ENCODE results near the gene BTG1. TPM values are rescaled to one million over a fixed set of nuclear protein-coding genes. Genes with fewer than 3 reads are reported as not detected.

BTG1 gene
- total RNA-seq, 1 experiment from 2014 or later = 29.8 TPM

DNA sequence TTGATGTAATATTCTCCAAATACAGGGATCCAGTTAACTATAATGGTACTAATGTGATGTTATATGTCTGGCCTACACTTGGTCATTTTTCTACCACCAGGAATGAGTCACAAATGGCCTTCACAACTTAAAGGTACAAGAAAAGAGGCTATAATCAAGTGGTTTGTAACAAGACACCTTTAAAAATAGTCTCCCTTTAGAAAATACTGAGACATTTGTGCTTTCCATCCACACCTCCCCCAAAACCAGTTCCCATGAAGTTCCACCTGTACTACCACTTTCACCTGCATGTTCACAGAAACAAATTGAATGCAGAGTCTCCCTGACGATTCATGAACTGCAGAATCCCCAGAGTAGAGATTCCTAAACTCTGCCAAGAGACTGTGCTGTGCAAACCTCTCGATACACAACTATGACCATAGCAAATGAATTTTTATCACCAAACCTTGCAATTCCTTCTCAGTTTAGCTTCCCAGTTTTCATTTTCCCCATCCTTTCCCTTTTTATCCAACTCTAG is 6.0 kb downstream of the BTG1 start:
- peaks cover 8% of the 10 kb centered on the region for H3F3A ChIP-seq (ENCODE audit: low read length, unreplicated experiment)
- H3K9me2 ChIP-seq (replicated peaks; ENCODE audit: low read length) = no peaks in the 10 kb centered on the region
- peak overlapping the region; percentile 84 for H3K4me2 ChIP-seq (ENCODE audit: low read length)
- intact Hi-C loops (cut with micrococcal nuclease) = loop anchor here (1.0 to 5.0 kb wide), 6 partner anchors 42 to 361 kb away; no protein-coding TSS in a partner anchor
- peaks cover 50% of the 10 kb centered on the region for H3K4me1 ChIP-seq (ENCODE audit: insufficient read depth, low read length)
- H3K9me3 ChIP-seq (ENCODE audit: low read length) = no peaks in the 10 kb centered on the region
- DNase-seq = peak; percentile 84
- H3K9ac ChIP-seq (ENCODE audit: low read length) = peak overlapping the region; percentile 87
- ATAC-seq = peak; percentile 8; the same call in 1 of the 2 replicates
- H3K36me3 ChIP-seq (ENCODE audit: low read depth, low read length) = peaks cover 44% of the 10 kb centered on the region
- BruUV-seq (replicated peaks) = no TSS peak
- CTCF ChIA-PET = no interaction called here
- H4K20me1 ChIP-seq (ENCODE audit: low read length) = peaks cover 83% of the 10 kb centered on the region
- no peaks in the 10 kb centered on the region for H3K27me3 ChIP-seq (ENCODE audit: low read length)
- peak overlapping the region; percentile 87 for H3K4me3 ChIP-seq (ENCODE audit: low read length)
- peaks cover 99% of the 10 kb centered on the region for H3K79me2 ChIP-seq (ENCODE audit: low read length)
- TF ChIP-seq EZH2 (IDR thresholded peaks at IDR 0.05; ENCODE audit: low read length, unreplicated experiment) (no peak), EZH2phosphoT487 (IDR thresholded peaks at IDR 0.05; ENCODE audit: borderline replicate concordance, low read length) (no peak), CTCF (conservative IDR thresholded peaks at IDR 0.05; ENCODE audit: low read depth, low read length) (no peak)
- no peak overlapping the region for H2AFZ ChIP-seq (ENCODE audit: low read length)
- POLR2A ChIA-PET (ENCODE audit: unreplicated experiment) = no interaction called here
- peak overlapping the region; percentile 32 for H3K27ac ChIP-seq (ENCODE audit: low read length)

- Histone ChIP-seq H2AFZ (ENCODE audit: low read length) (no peak overlapping the region), H3K9ac (ENCODE audit: low read length) (no peak overlapping the region), H3K27ac (ENCODE audit: low read length) (peak overlapping the region; percentile 91), H3K4me3 (ENCODE audit: low read length) (peak overlapping the region; percentile 87), H3K9me2 (replicated peaks; ENCODE audit: low read length) (no peaks in the 10 kb centered on the region), H3K4me2 (ENCODE audit: low read length) (peak overlapping the region; percentile 84), H3K36me3 (ENCODE audit: low read depth, low read length) (peaks cover 39% of the 10 kb centered on the region), H4K20me1 (ENCODE audit: low read length) (peaks cover 83% of the 10 kb centered on the region), H3K79me2 (ENCODE audit: low read length) (peaks cover 99% of the 10 kb centered on the region), H3K27me3 (ENCODE audit: low read length) (no peaks in the 10 kb centered on the region), H3K4me1 (ENCODE audit: insufficient read depth, low read length) (peaks cover 61% of the 10 kb centered on the region), H3F3A (ENCODE audit: low read length, unreplicated experiment) (peaks cover 8% of the 10 kb centered on the region), H3K9me3 (ENCODE audit: low read length) (no peaks in the 10 kb centered on the region)
- intact Hi-C loops (cut with micrococcal nuclease) = loop anchor here (1.0 to 5.0 kb wide), 4 partner anchors 41 to 360 kb away; no protein-coding TSS in a partner anchor
- TF ChIP-seq EZH2phosphoT487 (IDR thresholded peaks at IDR 0.05; ENCODE audit: borderline replicate concordance, low read length) (no peak), EZH2 (IDR thresholded peaks at IDR 0.05; ENCODE audit: low read length, unreplicated experiment) (no peak), CTCF (conservative IDR thresholded peaks at IDR 0.05; ENCODE audit: low read depth, low read length) (no peak)
- POLR2A ChIA-PET (ENCODE audit: unreplicated experiment) = no interaction called here
- BruUV-seq (replicated peaks) = no TSS peak
- CTCF ChIA-PET = interaction anchor here (0.6 kb wide), 1 partner anchor 291 kb away, joined by 4 read pairs; no protein-coding TSS in a partner anchor
- DNase-seq (no peak), ATAC-seq (no peak)
Observed at GRCh38 chr12:92138626-92139025, 7.0 kb downstream of the BTG1 start.

DNA sequence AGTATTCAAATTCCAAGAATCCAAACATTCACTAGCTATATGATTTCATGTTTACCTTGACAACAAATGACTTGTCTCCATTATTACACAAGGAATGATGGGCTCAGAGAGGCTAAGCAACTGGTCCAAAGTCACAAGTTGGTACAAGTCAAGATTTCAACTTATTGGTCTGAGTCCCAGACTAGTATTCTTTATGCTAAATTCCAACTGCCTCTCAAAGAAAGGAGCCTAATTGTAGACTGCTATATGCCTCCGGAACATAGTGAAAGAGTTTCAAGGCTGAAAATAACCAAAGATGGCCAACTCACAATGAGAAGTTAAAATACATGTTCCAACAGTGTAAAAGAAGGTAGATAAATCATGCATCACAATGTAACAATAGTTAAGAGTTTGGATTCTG is 7.5 kb downstream of the BTG1 start:
- Histone ChIP-seq H3K4me3 (ENCODE audit: low read length) (peak overlapping the region; percentile 87), H3K9me2 (replicated peaks; ENCODE audit: low read length) (no peaks in the 10 kb centered on the region), H3K36me3 (ENCODE audit: low read depth, low read length) (peaks cover 34% of the 10 kb centered on the region), H3K79me2 (ENCODE audit: low read length) (peaks cover 99% of the 10 kb centered on the region), H3K4me2 (ENCODE audit: low read length) (peak overlapping the region; percentile 84), H2AFZ (ENCODE audit: low read length) (no peak overlapping the region), H3K9ac (ENCODE audit: low read length) (peak overlapping the region; percentile 42; the same call in 1 of the 2 replicates), H3K27ac (ENCODE audit: low read length) (peak overlapping the region; percentile 91), H4K20me1 (ENCODE audit: low read length) (peaks cover 83% of the 10 kb centered on the region), H3F3A (ENCODE audit: low read length, unreplicated experiment) (peaks cover 8% of the 10 kb centered on the region), H3K4me1 (ENCODE audit: insufficient read depth, low read length) (peaks cover 65% of the 10 kb centered on the region), H3K9me3 (ENCODE audit: low read length) (no peaks in the 10 kb centered on the region), H3K27me3 (ENCODE audit: low read length) (no peaks in the 10 kb centered on the region)
- POLR2A ChIA-PET (ENCODE audit: unreplicated experiment) = no interaction called here
- no peak for TF ChIP-seq EZH2 (IDR thresholded peaks at IDR 0.05; ENCODE audit: low read length, unreplicated experiment)
- no peak for TF ChIP-seq EZH2phosphoT487 (IDR thresholded peaks at IDR 0.05; ENCODE audit: borderline replicate concordance, low read length)
- TF ChIP-seq CTCF (conservative IDR thresholded peaks at IDR 0.05; ENCODE audit: low read depth, low read length) = no peak
- BruUV-seq (replicated peaks) = no TSS peak
- intact Hi-C loops (cut with micrococcal nuclease) = loop anchor here (2.0 to 5.0 kb wide), 3 partner anchors 41 to 359 kb away; no protein-coding TSS in a partner anchor
- no peak for ATAC-seq
- CTCF ChIA-PET = interaction anchor here (0.6 kb wide), 2 partner anchors 291 to 326 kb away, joined by 3 to 4 read pairs; no protein-coding TSS in a partner anchor
- peak; percentile 39 for DNase-seq
